ENCODE measurements around the gene CCDC171. TPM values are rescaled to one million over a fixed set of nuclear protein-coding genes. Genes with fewer than 3 reads are reported as not detected.

The CCDC171 gene
- polyA plus RNA-seq, 3 donors, result 0.08 to 0.17 (median 0.10) TPM

DNA sequence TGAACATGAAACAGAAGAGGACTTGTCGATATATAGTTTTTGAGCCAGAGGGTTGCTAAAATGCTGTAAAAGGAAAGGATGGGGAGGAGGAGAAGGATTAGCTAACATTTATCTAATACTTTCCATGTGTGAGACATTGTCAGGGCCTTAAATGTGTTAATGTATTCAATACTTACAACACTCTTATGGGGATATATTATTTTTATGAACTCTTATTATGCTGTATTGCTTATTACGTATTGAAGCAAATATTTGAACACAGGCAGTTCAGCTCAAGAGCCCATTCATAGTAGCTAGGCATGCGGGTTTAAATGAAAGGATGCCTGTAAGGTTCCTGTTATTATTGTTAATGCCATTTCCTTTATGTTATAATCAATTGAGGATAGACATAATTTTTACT is 391.5 kb downstream of the CCDC171 start:
- H3K79me2 ChIP-seq (ENCODE audit: insufficient read depth, low read length), result no peaks in the 10 kb centered on the region
- H3K36me3 ChIP-seq (replicated peaks in 1 of 2; ENCODE audit: control insufficient read depth in 1 of 2, insufficient read depth in 2 of 2, low read length in 2 of 2), result no peaks in the 10 kb centered on the region
- H3K27ac ChIP-seq (ENCODE audit: low read depth in 1 of 2, low read length in 2 of 2), result no peak overlapping the region
- H3K4me2 ChIP-seq (replicated peaks; ENCODE audit: extremely low read depth, low read length, poor library complexity, severe bottlenecking), result no peak overlapping the region
- H3K4me3 ChIP-seq (replicated peaks in 1 of 3; ENCODE audit: low read depth in 2 of 3, low read length in 3 of 3), result no peak overlapping the region
- H3K36me3 Mint-ChIP-seq, result no peaks in the 10 kb centered on the region
- H3K27ac Mint-ChIP-seq, result no peak overlapping the region
- no peaks in the 10 kb centered on the region for H3K27me3 Mint-ChIP-seq (ENCODE audit: low read depth in 3 of 3)
- H3K4me3 Mint-ChIP-seq, result no peak overlapping the region
- no peak for DNase-seq
- intact Hi-C loops (cut with micrococcal nuclease), result no loop called here
- H2AFZ ChIP-seq (ENCODE audit: insufficient read depth, low read depth, low read length, poor library complexity, severe bottlenecking), result no peak overlapping the region
- H3K27me3 ChIP-seq (ENCODE audit: control insufficient read depth in 2 of 2, insufficient read depth in 2 of 2, low read length in 2 of 2), result no peaks in the 10 kb centered on the region
- H3K9me3 ChIP-seq (replicated peaks in 1 of 2; ENCODE audit: control insufficient read depth in 1 of 2, insufficient read depth in 1 of 2, low read length in 2 of 2), result no peaks in the 10 kb centered on the region
- no peaks in the 10 kb centered on the region for H3K4me1 ChIP-seq (ENCODE audit: control insufficient read depth in 1 of 2, insufficient read depth in 2 of 2, low read length in 2 of 2)
- TF ChIP-seq, protein P1, sequence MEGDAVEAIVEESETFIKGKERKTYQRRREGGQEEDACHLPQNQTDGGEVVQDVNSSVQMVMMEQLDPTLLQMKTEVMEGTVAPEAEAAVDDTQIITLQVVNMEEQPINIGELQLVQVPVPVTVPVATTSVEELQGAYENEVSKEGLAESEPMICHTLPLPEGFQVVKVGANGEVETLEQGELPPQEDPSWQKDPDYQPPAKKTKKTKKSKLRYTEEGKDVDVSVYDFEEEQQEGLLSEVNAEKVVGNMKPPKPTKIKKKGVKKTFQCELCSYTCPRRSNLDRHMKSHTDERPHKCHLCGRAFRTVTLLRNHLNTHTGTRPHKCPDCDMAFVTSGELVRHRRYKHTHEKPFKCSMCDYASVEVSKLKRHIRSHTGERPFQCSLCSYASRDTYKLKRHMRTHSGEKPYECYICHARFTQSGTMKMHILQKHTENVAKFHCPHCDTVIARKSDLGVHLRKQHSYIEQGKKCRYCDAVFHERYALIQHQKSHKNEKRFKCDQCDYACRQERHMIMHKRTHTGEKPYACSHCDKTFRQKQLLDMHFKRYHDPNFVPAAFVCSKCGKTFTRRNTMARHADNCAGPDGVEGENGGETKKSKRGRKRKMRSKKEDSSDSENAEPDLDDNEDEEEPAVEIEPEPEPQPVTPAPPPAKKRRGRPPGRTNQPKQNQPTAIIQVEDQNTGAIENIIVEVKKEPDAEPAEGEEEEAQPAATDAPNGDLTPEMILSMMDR (IDR thresholded peaks at IDR 0.05), result no peak
- H4K20me1 ChIP-seq (ENCODE audit: insufficient read depth, low read length), result no peaks in the 10 kb centered on the region
- H3K4me1 Mint-ChIP-seq, result no peaks in the 10 kb centered on the region
- no peak overlapping the region for H3K9ac ChIP-seq (ENCODE audit: insufficient read depth, low read length, poor library complexity, severe bottlenecking)
- H3K9me3 Mint-ChIP-seq, result peaks cover 0 to 4% (median 3%) of the 10 kb centered on the region in 7 donors
- whole genome bisulfite sequencing (ENCODE audit: insufficient coverage), result no CpG with 5 or more reads among the region's 3 CpGs

DNA sequence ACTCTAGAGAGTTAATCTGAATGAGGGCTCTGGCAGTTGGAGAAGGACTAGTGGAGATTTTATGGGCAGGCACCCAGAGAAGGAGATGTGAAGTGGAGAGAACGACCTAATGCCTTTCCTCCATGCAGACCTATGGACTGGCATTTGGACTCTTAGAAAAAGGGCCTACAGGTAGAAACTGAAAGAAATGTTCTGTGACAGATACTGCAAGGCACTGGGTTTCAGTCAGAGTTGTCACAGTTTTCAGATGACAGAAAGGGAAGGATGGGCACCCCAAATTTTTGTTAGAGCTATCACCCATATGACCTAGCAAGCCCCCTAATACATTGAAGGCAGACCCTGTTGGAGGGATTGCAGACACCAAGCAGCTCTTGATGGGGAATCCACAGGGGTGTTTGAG is 406.8 kb downstream of the CCDC171 start:
- Histone ChIP-seq H3K27me3 (ENCODE audit: control insufficient read depth in 2 of 2, insufficient read depth in 2 of 2, low read length in 2 of 2) (no peaks in the 10 kb centered on the region), H3K4me1 (ENCODE audit: control insufficient read depth in 1 of 2, insufficient read depth in 2 of 2, low read length in 2 of 2) (no peaks in the 10 kb centered on the region), H3K9ac (ENCODE audit: insufficient read depth, low read length, poor library complexity, severe bottlenecking) (no peak overlapping the region), H3K4me3 (replicated peaks in 1 of 3; ENCODE audit: low read depth in 2 of 3, low read length in 3 of 3) (no peak overlapping the region), H2AFZ (ENCODE audit: insufficient read depth, low read depth, low read length, poor library complexity, severe bottlenecking) (no peak overlapping the region), H3K36me3 (replicated peaks in 1 of 2; ENCODE audit: control insufficient read depth in 1 of 2, insufficient read depth in 2 of 2, low read length in 2 of 2) (no peaks in the 10 kb centered on the region), H3K9me3 (replicated peaks in 1 of 2; ENCODE audit: control insufficient read depth in 1 of 2, insufficient read depth in 1 of 2, low read length in 2 of 2) (no peaks in the 10 kb centered on the region), H3K4me2 (replicated peaks; ENCODE audit: extremely low read depth, low read length, poor library complexity, severe bottlenecking) (no peak overlapping the region), H3K27ac (ENCODE audit: low read depth in 1 of 2, low read length in 2 of 2) (no peak overlapping the region), H3K79me2 (ENCODE audit: insufficient read depth, low read length) (no peaks in the 10 kb centered on the region), H4K20me1 (ENCODE audit: insufficient read depth, low read length) (no peaks in the 10 kb centered on the region)
- no peaks in the 10 kb centered on the region for H3K36me3 Mint-ChIP-seq
- intact Hi-C loops (cut with micrococcal nuclease), result no loop called here
- no peak for DNase-seq
- H3K27ac Mint-ChIP-seq, result no peak overlapping the region
- H3K9me3 Mint-ChIP-seq, result peaks cover 0 to 2% (median 0%) of the 10 kb centered on the region in 7 donors
- WGBS (ENCODE audit: insufficient coverage), result 100% methylated on average over 1 of the region's 1 CpG
- no peaks in the 10 kb centered on the region for H3K27me3 Mint-ChIP-seq (ENCODE audit: low read depth in 3 of 3)
- TF ChIP-seq, protein P1 (IDR thresholded peaks at IDR 0.05), result no peak
- H3K4me3 Mint-ChIP-seq, result no peak overlapping the region
- no peaks in the 10 kb centered on the region for H3K4me1 Mint-ChIP-seq

Measured in CD14-positive monocyte (primary cell).